HepG2 (cell line): ENCODE results near the gene ASTE1. TPM values are rescaled to one million over a fixed set of nuclear protein-coding genes. Genes with fewer than 3 reads are reported as not detected.

Experiments used
- AGO1 ChIP-seq: fragments of 200-400 bp; formaldehyde crosslinking; IDR thresholded peaks from 2 replicates; pipeline ENCODE4 v1.6.1; 2017; ENCODE audit warnings: mild to moderate bottlenecking, low read depth, low read length, moderate library complexity; ENCODE audit not compliant: poor library complexity, severe bottlenecking
- FOSL1 ChIP-seq: sonication (generic); formaldehyde crosslinking; IDR thresholded peaks from 2 replicates; pipeline ENCODE4 v1.9.0; 2021; ENCODE audit warnings: missing genetic modification reagents, borderline replicate concordance
- GATAD2A ChIP-seq: IDR thresholded peaks from 2 replicates; pipeline ENCODE4 v1.6.1; 2016
- MIER2 ChIP-seq: IDR thresholded peaks from 2 replicates; pipeline ENCODE4 v1.6.1; 2016; ENCODE audit warnings: missing biosample characterization, missing genetic modification reagents
- NR1H2 ChIP-seq: sonication (generic); formaldehyde crosslinking; IDR thresholded peaks from 2 replicates; pipeline ENCODE4 v1.8.1; 2022; ENCODE audit warnings: low read depth, missing genetic modification reagents, borderline replicate concordance
- SP5 ChIP-seq: IDR thresholded peaks from 2 replicates; pipeline ENCODE4 v1.6.1; 2016; ENCODE audit warnings: low read depth, borderline replicate concordance
- ZFP36L1 ChIP-seq: sonication (generic); formaldehyde crosslinking; IDR thresholded peaks from 2 replicates; pipeline ENCODE4 v1.8.0; 2022; ENCODE audit warnings: mild to moderate bottlenecking, missing genetic modification reagents, moderate library complexity
- ZNF292 ChIP-seq: sonication (generic); formaldehyde crosslinking; IDR thresholded peaks from 2 replicates; pipeline ENCODE4 v1.8.1; 2022; ENCODE audit warnings: mild to moderate bottlenecking, low read depth, missing genetic modification reagents, borderline replicate concordance
- ZNF558 ChIP-seq: sonication (generic); formaldehyde crosslinking; IDR thresholded peaks from 2 replicates; pipeline ENCODE4 v1.9.0; 2022; ENCODE audit warnings: mild to moderate bottlenecking, missing genetic modification reagents, borderline replicate concordance
- ZNF614 ChIP-seq: IDR thresholded peaks from 2 replicates; pipeline ENCODE4 v1.6.1; 2018; ENCODE audit warnings: missing biosample characterization, missing genetic modification reagents, inconsistent platforms, borderline replicate concordance
- ZNF674 ChIP-seq: sonication (generic); formaldehyde crosslinking; IDR thresholded peaks from 2 replicates; pipeline ENCODE4 v1.5.0; 2020; ENCODE audit warnings: low read depth, mild to moderate bottlenecking, missing genetic modification reagents
- ZNF782 ChIP-seq: sonication (generic); formaldehyde crosslinking; IDR thresholded peaks from 2 replicates; pipeline ENCODE4 v1.4.0; 2020; ENCODE audit warnings: missing genetic modification reagents, mild to moderate bottlenecking, borderline replicate concordance
- polyA plus RNA-seq, 8 experiments: library from polyadenylated mRNA; depleted of rRNA in 3 of 8; stranded (reverse) in 7 of 8; unstranded in 1 of 8; fragments of >200 nt; fragmentation: Illumina TruSeq in 4 of 8; extraction: Trizol in 4 of 8; gene quantifications; 2 replicates each; pipeline versions ENCODE4 v1.2.1 to v1.2.3, GENCODE V29; 2011 to 2016; ENCODE audit warnings: low read depth in 4 of 8, missing spikeins in 1 of 8, mixed read lengths in 1 of 8; ENCODE audit not compliant: insufficient read depth in 1 of 8
- total RNA-seq, 5 experiments: library from RNA; depleted of rRNA; stranded (reverse); fragments of >200 nt; fragmentation: Illumina TruSeq; extraction: Trizol; gene quantifications; 2 replicates each; pipeline ENCODE4 v1.2.3, GENCODE V29; 2016; ENCODE audit warnings: low read depth in 1 of 5
- TF ChIP-seq, protein P1 (sequence below): sonication (generic); formaldehyde crosslinking; IDR thresholded peaks from 2 replicates; pipeline ENCODE4 v1.4.0; 2020; ENCODE audit warnings: mild to moderate bottlenecking, missing genetic modification reagents
- TF ChIP-seq, protein P2 (sequence below): sonication (generic); formaldehyde crosslinking; conservative IDR thresholded peaks from 2 replicates; pipeline ENCODE4 v1.8.0; 2022; ENCODE audit warnings: low read depth, missing genetic modification reagents
- TF ChIP-seq, protein P3 (sequence below): sonication (generic); formaldehyde crosslinking; IDR thresholded peaks from 2 replicates; pipeline ENCODE4 v1.5.1; 2020; ENCODE audit warnings: mild to moderate bottlenecking, missing genetic modification reagents, borderline replicate concordance
- TF ChIP-seq, protein P4 (sequence below): sonication (generic); formaldehyde crosslinking; conservative IDR thresholded peaks from 2 replicates; pipeline ENCODE4 v1.4.0; 2020; ENCODE audit warnings: mild to moderate bottlenecking, missing genetic modification reagents, moderate library complexity

Gene ASTE1
- total and polyA plus RNA-seq, 2 of the 13 experiments (the other 11 are each of a cell fraction or from before 2014, with no cell fraction given), result 4.0 to 7.9 TPM

- TF ChIP-seq ZNF782 (CRISPR knock-in tag) (peak; percentile 74; the same call in 1 of the 2 replicates), NR1H2 (no peak), ZNF558 (CRISPR knock-in tag) (no peak), ZFP36L1 (peak; percentile 71; the same call in 1 of the 2 replicates), FOSL1 (CRISPR knock-in tag) (no peak), GATAD2A (CRISPR knock-in tag) (peak; percentile 40; the same call in 1 of the 2 replicates), AGO1 (peak; percentile 71), ZNF614 (CRISPR knock-in tag) (peak; percentile 49; the same call in 1 of the 2 replicates), ZNF674 (no peak), MIER2 (CRISPR knock-in tag) (no peak; the same call in 1 of the 2 replicates), SP5 (CRISPR knock-in tag) (peak; percentile 55; the same call in 1 of the 2 replicates), ZNF292 (0 out of 2 replicates have a peak, but pooled peaks have one; percentile 42)
- TF ChIP-seq, protein P1, sequence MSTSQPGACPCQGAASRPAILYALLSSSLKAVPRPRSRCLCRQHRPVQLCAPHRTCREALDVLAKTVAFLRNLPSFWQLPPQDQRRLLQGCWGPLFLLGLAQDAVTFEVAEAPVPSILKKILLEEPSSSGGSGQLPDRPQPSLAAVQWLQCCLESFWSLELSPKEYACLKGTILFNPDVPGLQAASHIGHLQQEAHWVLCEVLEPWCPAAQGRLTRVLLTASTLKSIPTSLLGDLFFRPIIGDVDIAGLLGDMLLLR, result peak; percentile 23; the same call in 1 of the 2 replicates
- TF ChIP-seq, protein P2, sequence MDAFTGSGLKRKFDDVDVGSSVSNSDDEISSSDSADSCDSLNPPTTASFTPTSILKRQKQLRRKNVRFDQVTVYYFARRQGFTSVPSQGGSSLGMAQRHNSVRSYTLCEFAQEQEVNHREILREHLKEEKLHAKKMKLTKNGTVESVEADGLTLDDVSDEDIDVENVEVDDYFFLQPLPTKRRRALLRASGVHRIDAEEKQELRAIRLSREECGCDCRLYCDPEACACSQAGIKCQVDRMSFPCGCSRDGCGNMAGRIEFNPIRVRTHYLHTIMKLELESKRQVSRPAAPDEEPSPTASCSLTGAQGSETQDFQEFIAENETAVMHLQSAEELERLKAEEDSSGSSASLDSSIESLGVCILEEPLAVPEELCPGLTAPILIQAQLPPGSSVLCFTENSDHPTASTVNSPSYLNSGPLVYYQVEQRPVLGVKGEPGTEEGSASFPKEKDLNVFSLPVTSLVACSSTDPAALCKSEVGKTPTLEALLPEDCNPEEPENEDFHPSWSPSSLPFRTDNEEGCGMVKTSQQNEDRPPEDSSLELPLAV (CRISPR knock-in tag), result no peak
- TF ChIP-seq, protein P3, sequence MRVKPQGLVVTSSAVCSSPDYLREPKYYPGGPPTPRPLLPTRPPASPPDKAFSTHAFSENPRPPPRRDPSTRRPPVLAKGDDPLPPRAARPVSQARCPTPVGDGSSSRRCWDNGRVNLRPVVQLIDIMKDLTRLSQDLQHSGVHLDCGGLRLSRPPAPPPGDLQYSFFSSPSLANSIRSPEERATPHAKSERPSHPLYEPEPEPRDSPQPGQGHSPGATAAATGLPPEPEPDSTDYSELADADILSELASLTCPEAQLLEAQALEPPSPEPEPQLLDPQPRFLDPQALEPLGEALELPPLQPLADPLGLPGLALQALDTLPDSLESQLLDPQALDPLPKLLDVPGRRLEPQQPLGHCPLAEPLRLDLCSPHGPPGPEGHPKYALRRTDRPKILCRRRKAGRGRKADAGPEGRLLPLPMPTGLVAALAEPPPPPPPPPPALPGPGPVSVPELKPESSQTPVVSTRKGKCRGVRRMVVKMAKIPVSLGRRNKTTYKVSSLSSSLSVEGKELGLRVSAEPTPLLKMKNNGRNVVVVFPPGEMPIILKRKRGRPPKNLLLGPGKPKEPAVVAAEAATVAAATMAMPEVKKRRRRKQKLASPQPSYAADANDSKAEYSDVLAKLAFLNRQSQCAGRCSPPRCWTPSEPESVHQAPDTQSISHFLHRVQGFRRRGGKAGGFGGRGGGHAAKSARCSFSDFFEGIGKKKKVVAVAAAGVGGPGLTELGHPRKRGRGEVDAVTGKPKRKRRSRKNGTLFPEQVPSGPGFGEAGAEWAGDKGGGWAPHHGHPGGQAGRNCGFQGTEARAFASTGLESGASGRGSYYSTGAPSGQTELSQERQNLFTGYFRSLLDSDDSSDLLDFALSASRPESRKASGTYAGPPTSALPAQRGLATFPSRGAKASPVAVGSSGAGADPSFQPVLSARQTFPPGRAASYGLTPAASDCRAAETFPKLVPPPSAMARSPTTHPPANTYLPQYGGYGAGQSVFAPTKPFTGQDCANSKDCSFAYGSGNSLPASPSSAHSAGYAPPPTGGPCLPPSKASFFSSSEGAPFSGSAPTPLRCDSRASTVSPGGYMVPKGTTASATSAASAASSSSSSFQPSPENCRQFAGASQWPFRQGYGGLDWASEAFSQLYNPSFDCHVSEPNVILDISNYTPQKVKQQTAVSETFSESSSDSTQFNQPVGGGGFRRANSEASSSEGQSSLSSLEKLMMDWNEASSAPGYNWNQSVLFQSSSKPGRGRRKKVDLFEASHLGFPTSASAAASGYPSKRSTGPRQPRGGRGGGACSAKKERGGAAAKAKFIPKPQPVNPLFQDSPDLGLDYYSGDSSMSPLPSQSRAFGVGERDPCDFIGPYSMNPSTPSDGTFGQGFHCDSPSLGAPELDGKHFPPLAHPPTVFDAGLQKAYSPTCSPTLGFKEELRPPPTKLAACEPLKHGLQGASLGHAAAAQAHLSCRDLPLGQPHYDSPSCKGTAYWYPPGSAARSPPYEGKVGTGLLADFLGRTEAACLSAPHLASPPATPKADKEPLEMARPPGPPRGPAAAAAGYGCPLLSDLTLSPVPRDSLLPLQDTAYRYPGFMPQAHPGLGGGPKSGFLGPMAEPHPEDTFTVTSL (CRISPR knock-in tag), result no peak
- TF ChIP-seq, protein P4, sequence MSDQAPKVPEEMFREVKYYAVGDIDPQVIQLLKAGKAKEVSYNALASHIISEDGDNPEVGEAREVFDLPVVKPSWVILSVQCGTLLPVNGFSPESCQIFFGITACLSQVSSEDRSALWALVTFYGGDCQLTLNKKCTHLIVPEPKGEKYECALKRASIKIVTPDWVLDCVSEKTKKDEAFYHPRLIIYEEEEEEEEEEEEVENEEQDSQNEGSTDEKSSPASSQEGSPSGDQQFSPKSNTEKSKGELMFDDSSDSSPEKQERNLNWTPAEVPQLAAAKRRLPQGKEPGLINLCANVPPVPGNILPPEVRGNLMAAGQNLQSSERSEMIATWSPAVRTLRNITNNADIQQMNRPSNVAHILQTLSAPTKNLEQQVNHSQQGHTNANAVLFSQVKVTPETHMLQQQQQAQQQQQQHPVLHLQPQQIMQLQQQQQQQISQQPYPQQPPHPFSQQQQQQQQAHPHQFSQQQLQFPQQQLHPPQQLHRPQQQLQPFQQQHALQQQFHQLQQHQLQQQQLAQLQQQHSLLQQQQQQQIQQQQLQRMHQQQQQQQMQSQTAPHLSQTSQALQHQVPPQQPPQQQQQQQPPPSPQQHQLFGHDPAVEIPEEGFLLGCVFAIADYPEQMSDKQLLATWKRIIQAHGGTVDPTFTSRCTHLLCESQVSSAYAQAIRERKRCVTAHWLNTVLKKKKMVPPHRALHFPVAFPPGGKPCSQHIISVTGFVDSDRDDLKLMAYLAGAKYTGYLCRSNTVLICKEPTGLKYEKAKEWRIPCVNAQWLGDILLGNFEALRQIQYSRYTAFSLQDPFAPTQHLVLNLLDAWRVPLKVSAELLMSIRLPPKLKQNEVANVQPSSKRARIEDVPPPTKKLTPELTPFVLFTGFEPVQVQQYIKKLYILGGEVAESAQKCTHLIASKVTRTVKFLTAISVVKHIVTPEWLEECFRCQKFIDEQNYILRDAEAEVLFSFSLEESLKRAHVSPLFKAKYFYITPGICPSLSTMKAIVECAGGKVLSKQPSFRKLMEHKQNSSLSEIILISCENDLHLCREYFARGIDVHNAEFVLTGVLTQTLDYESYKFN (CRISPR knock-in tag), result 0 out of 2 replicates have a peak, but pooled peaks have one; percentile 37
Measured at GRCh38 chr3:131026321-131027151, at the start of gene ASTE1, which contains the start of gene NEK11 (continued).
